ENCODE results near the gene HOXA3. TPM values are rescaled to one million over a fixed set of nuclear protein-coding genes. Genes with fewer than 3 reads are reported as not detected.

HOXA3 gene
- total RNA-seq, 1 donor from 2014 or later: under 0.01 TPM

Other genes with a start within 250 kb of the HOXA3 start
- under 0.01 and 0.11 TPM in 2 replicates for gene HOXA1, start 56.6 kb downstream of the HOXA3 start, total RNA-seq
- under 0.01 TPM in 1 of 2 replicates, not detected in the other for gene HOXA2, start 49.9 kb downstream of the HOXA3 start, total RNA-seq
- gene HOXA4, start 21.8 kb downstream of the HOXA3 start, total RNA-seq: 0.22 and 0.37 TPM in 2 replicates
- gene HOXA5, start 8.9 kb downstream of the HOXA3 start, total RNA-seq: 0.66 and 0.75 TPM in 2 replicates
- 0.37 and 1.7 TPM in 2 replicates for gene HOXA6, start 4.8 kb downstream of the HOXA3 start, total RNA-seq
- gene HOXA7, start 4.1 kb upstream of the HOXA3 start, total RNA-seq: 0.77 and 1.9 TPM in 2 replicates
- 8.6 and 13.6 TPM in 2 replicates for gene HOXA9, start 13.0 kb upstream of the HOXA3 start, total RNA-seq
- gene HOXA10, start 21.7 kb upstream of the HOXA3 start, total RNA-seq: 12.6 and 14.5 TPM in 2 replicates
- 12.4 and 17.5 TPM in 2 replicates for gene HOXA11, start 32.6 kb upstream of the HOXA3 start, total RNA-seq
- gene HOXA13, start 47.5 kb upstream of the HOXA3 start, total RNA-seq: 14.9 and 17.6 TPM in 2 replicates
- under 0.01 TPM in 1 of 2 replicates, not detected in the other for gene EVX1, start 90.2 kb upstream of the HOXA3 start, total RNA-seq

All from uterine smooth muscle cell (primary cell).